GM20000 (cell line): ENCODE measurements around the gene CCND3.

Experiments
- DNase-seq: peaks from one replicate; pipeline ENCODE4 v3.0.0; 2012; ENCODE audit warnings: low spot score
- CTCF ChIP-seq: IDR thresholded peaks from 2 replicates; pipeline ENCODE4 v1.5.1; 2012; ENCODE audit warnings: mild to moderate bottlenecking, control low read depth; ENCODE audit errors: extremely low read depth, missing control alignments

The CCND3 gene

GRCh38 chr6:41970436-41970846 is 28.8 kb upstream of the CCND3 start:
- no peak for TF ChIP-seq CTCF
- DNase-seq = no peak

DNA sequence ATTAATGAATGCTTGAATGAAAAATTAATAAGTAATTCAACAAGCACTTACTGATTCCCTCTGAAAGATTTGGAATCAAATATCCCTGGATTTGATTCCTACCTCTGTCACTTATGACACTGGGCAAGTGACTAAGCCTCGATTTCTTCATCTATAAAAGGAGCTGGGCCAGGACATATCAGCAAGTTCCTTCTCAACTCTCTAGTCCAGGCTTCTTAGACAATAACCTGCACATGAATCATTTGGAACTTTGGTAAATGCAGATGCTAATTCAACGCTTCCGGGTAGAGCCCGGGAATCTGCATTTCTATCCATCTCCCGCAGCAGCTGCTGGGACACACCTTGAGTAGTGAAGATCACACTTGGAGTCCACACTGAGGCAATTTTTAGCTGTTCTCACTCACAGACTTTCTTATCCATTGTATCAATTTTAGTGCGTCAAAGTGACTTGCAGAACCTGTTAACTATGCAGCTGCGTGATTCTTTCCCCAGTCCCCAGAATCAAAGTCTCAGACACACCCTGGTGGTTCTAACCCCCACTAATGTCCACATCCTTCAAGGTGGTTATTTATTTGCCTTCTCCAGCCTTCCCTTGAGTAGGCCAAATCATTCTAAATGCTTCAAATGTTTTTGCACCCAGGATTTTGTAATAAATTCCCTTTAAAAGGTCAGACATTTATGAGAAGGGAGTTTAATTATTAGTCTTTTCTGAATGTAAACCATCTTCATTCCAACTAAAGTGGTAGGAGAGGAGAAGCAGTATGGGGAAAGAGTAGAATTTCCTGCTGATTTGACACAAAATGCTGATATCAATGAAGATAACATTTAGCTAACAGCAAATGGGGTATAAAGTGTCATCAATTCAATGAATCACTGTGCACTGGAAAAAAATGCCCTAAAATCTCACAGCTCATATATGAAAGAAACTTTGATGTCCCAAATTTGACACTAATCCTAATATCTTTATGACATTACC is 26.0 kb upstream of the CCND3 start:
- TF ChIP-seq CTCF = no peak
- no peak for DNase-seq

DNA sequence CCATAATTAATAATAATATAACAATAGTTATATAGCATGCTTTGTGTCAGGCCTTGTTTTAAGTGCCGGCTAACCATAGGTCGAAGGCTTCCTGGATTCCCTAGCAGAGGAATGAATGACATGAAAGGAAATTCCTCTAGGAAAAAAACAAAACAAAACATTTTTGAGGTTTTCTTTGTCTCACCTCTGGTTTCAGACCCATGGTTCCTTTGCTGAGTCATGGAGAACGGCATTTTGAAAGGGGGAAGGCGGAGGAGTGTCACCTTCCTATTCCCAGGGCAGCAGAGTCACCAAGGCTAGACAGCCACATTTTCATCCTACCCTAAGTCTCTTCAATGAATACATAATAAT is 25.3 kb upstream of the CCND3 start:
- no peak for DNase-seq
- no peak for TF ChIP-seq CTCF

DNA sequence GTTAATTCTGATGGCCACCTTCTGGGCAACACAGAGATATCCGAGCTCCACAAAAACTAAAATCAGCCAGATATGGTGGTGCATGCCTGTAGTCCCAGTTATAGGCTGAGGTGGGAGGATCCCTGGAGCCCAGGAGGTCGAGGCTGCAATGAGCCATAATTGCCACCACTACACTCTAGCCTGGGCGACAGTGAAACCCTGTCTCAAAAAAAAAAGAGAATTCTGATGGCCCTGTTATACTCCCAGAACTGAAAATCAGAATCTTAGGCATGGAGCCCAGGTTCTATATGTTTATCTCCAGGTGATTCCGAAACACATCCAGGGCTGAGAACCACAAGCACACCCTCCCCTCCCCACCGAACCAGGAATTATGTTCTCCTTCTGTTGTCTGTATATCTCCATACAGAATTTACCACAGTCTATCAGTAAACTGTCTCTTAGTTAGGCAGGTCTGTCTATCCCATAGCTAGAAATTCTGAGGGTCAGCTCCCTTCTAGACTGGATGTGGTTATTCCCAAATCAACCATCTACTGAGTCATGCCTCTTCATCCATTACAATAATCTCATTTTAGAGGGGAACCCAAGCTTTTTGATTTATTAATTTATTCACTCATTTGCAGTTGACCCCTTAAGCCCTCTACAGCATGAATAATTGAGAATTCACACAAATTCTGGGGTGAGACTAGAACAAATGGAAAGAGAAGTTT is 24.8 kb upstream of the CCND3 start:
- no peak for TF ChIP-seq CTCF
- DNase-seq = no peak

GRCh38 chr6:41965429-41966213 is 24.0 kb upstream of the CCND3 start:
- no peak for DNase-seq
- TF ChIP-seq CTCF = no peak

DNA sequence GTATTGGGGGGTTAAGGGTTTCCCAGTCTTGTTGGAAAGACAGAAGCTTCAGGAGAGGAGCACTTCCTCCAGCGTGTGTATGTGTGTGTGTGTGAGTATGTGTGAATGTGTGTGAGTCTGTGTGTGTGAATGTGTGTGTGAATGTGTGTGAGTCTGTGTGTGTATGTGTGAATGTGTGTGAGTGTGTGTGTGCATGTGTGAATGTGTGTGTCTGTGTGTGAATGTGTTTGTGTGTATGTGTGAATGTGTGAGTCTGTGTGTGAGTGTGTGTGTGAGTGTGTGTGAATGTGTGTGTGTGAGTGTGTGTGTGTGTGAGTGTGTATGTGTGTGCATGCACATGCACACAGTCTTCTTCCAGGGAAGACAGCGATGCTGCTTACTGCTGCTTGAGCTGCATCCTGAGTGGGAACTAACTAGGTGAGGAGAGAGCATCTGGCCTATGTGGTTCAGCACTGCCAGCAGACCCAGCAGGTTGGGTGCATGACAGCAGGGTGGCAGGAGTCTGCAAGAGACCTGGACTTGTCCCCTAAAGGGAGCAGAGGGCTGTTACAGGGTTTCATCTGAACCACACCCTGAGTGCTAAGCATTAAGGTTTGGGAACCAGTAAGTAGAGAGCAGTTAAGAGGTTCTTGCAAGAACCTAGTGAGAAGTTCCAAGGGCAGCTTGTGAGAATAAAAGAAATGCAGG is 22.7 kb upstream of the CCND3 start:
- no peak for TF ChIP-seq CTCF
- no peak for DNase-seq
